Right ventricle myocardium superior (tissue), 1 donor: Measurements from ENCODE around the gene MYO5B. TPM values are rescaled to one million over a fixed set of nuclear protein-coding genes. Genes with fewer than 3 reads are reported as not detected.
"Not testable (repeated sequence)": the region's sequence is repeated elsewhere in the genome, so short reads cannot be mapped to it uniquely, and the experiment has no call there.

Experiments
- ATAC-seq: fragments of 200-7000 bp; cut with Tn5 transposase; one replicate; pipeline ENCODE4 v1.9.1; 2020; ENCODE audit warnings: mild to moderate bottlenecking; ENCODE audit not compliant: poor library complexity
- DNase-seq: peaks from one replicate; pipeline ENCODE4 v3.0.0-alpha.2; 2020
- intact Hi-C: fragments of 100-400 bp; cut with DNase I; formaldehyde crosslinking; loops from one replicate; pipeline ENCODE4 v1.11.2; 2022
- total RNA-seq: library from RNA; stranded (reverse); fragmentation: NEBNext Ultra II Directional; extraction: Animal tissue kit (Norgen Biotek cat#: 25700); gene quantifications from one replicate; pipeline ENCODE4 v1.2.1, GENCODE V29; 2021
- donor health status: DM: no; HTN: yes; CAD: no; lungs with severe emphysema.

Gene MYO5B
- total RNA-seq, 1 donor from 2014 or later: 0.38 TPM

- DNase-seq: no peak
- ATAC-seq: peak; percentile 20
- intact Hi-C loops: no loop called here
Measured at GRCh38 chr18:49843778-49844625, 350.9 kb downstream of the MYO5B start.

GRCh38 chr18:49843131-49843530 is 351.8 kb downstream of the MYO5B start:
- no peak for ATAC-seq
- intact Hi-C loops: no loop called here
- no peak for DNase-seq

- DNase-seq: no peak
- intact Hi-C loops: no loop called here
- no peak for ATAC-seq
Measured at GRCh38 chr18:49842656-49843055, 352.3 kb downstream of the MYO5B start.

GRCh38 chr18:49841236-49842217 is 353.4 kb downstream of the MYO5B start:
- ATAC-seq: no peak
- intact Hi-C loops: no loop called here
- DNase-seq: no peak

- ATAC-seq: no peak
- no peak for DNase-seq
- intact Hi-C loops: no loop called here
Measured at GRCh38 chr18:49839012-49839411, 355.9 kb downstream of the MYO5B start.

- ATAC-seq: no peak
- no peak for DNase-seq
Measured at GRCh38 chr18:49838381-49838780, 356.6 kb downstream of the MYO5B start.

GRCh38 chr18:49837889-49838288 is 357.1 kb downstream of the MYO5B start:
- ATAC-seq (no peak), DNase-seq (no peak)
- intact Hi-C loops: no loop called here

More at GRCh38 chr18:49838381-49838780, 356.6 kb downstream of the MYO5B start:
- intact Hi-C loops: no loop called here

GRCh38 chr18:49837316-49837835 is 357.6 kb downstream of the MYO5B start:
- intact Hi-C loops: not testable (repeated sequence)

GRCh38 chr18:49835405-49835804 is 359.5 kb downstream of the MYO5B start:
- intact Hi-C loops: no loop called here
- no peak for ATAC-seq
- no peak for DNase-seq

More at GRCh38 chr18:49837316-49837835, 357.6 kb downstream of the MYO5B start:
- not testable (repeated sequence) for ATAC-seq, DNase-seq

- intact Hi-C loops: no loop called here
- ATAC-seq (peak; percentile 20), DNase-seq (no peak)
Measured at GRCh38 chr18:49834258-49834657, 360.7 kb downstream of the MYO5B start.

GRCh38 chr18:49833814-49834213 is 361.1 kb downstream of the MYO5B start:
- ATAC-seq: no peak
- intact Hi-C loops: no loop called here
- DNase-seq: no peak

- no peak for ATAC-seq
- intact Hi-C loops: no loop called here
- no peak for DNase-seq
Measured at GRCh38 chr18:49832221-49832647, 362.7 kb downstream of the MYO5B start.

GRCh38 chr18:49827996-49828395 is 367.0 kb downstream of the MYO5B start:
- DNase-seq (no peak), ATAC-seq (no peak)
- intact Hi-C loops: no loop called here

GRCh38 chr18:49819823-49820671 is 374.9 kb downstream of the MYO5B start:
- DNase-seq: no peak
- ATAC-seq: no peak
- intact Hi-C loops: no loop called here

- ATAC-seq: no peak
- intact Hi-C loops: no loop called here
- no peak for DNase-seq
Measured at GRCh38 chr18:49819071-49819662, 375.8 kb downstream of the MYO5B start.

- DNase-seq: no peak
- intact Hi-C loops: no loop called here
- ATAC-seq: no peak
Measured at GRCh38 chr18:49817947-49818346, 377.0 kb downstream of the MYO5B start.

GRCh38 chr18:49815927-49816326 is 379.0 kb downstream of the MYO5B start:
- DNase-seq: no peak
- intact Hi-C loops: no loop called here
- ATAC-seq: no peak

GRCh38 chr18:49814147-49814499 is 380.8 kb downstream of the MYO5B start:
- DNase-seq (no peak), ATAC-seq (peak; percentile 32)
- intact Hi-C loops: no loop called here
